Left cardiac atrium (tissue), 4 donors: Measurements from ENCODE around the gene SLC6A20. TPM values are rescaled to one million over a fixed set of nuclear protein-coding genes. Genes with fewer than 3 reads are reported as not detected.
A peak's percentile ranks its signal among the peaks of the same experiment; 100 is the strongest.

Experiments
- ATAC-seq, 2 donors: fragments of 200-7000 bp; cut with Tn5 transposase; one replicate each; pipeline ENCODE4 v1.9.1; 2020; ENCODE audit warnings: mild to moderate bottlenecking in 2 of 2, moderate library complexity in 2 of 2
- DNase-seq: peaks from one replicate; pipeline ENCODE4 v3.0.0-alpha.2; 2020
- intact Hi-C, 2 donors: fragments of 100-400 bp; cut with DNase I; formaldehyde crosslinking; loops; one replicate each; pipeline versions ENCODE4 v1.14.1 to v1.15.1; 2022 to 2023
- total RNA-seq, 2 donors: library from RNA; stranded (reverse); fragmentation: NEBNext Ultra II Directional; extraction: Animal tissue kit (Norgen Biotek cat#: 25700); gene quantifications; one replicate each; pipeline ENCODE4 v1.2.1, GENCODE V29; 2021
- donor health status: DM: no; HTN: yes; CAD: no.
- donor health status: DM: no; HTN: yes; CAD: no; lungs with severe emphysema.
- donor health status: DM: yes; HTN: yes; CAD: no.
- donor health status: Dilated cardiomyopathy.

SLC6A20 gene
- total RNA-seq, 2 donors from 2014 or later: 0.18 TPM; not detected in 1

DNA sequence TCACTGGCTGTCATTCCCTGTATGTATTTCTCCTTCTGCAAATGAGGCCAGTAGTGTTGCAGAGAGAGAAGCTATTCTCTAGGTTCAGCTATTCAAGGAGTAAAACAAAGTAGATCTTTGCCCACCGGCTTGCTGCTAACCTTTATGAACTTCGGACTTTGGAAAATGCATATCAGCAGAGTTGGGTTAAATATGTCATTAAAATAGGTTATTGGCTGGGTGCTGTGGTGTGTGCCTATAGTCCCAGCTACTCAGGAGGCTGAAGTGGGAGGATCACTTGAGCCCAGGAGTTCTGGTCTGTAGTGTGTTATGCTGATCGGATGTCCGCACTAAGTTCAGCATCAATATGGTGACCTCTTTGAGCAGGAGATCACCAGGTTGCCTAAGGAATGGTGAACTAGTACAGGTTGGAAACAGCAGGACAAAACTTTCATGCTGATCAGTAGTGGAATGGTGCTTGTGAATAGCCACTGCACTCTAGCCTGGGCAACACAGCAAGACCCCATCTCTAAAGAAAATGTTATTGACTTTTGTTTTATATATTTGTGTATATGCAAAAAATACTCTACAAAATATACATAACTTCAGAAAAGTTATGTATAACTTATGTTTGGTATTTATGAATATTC, 53.8 kb downstream of the SLC6A20 start:
- intact Hi-C loops: no loop called here
- ATAC-seq (no peak), DNase-seq (no peak)

DNA sequence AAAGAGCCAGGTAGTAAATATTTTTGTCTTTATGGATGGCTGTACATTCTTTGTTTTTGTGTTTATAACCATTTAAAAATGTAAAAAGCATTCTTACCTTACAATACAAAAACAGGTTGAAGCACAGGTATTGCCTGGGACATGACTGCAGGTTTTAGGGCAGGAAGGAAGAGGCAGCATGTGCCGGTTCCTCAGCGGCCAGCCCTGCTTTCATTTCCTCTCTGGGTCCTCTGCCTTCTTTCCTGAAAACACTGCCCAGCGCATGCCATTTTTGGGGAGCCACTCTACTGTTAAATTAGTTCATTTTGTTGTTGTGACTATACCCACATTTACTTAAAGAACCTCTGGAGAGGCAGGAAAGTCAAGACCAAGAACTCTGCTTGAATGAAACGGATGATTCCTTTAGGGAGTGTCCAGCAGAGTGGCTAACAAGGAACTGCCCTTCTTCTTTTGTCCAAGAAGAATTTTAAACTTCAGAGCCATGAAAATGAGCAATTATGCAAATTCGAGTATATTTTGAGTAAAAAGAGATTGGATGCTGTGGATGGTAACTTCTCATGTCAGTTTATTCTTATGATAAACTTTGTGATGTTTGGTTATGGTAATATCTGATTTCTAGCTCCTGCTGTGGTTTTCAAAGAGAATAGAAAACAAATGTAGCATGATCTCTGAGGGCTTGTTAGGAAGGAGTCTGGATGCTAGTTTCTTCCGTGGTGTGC, 54.4 kb downstream of the SLC6A20 start:
- ATAC-seq: no peak
- DNase-seq: no peak

DNA sequence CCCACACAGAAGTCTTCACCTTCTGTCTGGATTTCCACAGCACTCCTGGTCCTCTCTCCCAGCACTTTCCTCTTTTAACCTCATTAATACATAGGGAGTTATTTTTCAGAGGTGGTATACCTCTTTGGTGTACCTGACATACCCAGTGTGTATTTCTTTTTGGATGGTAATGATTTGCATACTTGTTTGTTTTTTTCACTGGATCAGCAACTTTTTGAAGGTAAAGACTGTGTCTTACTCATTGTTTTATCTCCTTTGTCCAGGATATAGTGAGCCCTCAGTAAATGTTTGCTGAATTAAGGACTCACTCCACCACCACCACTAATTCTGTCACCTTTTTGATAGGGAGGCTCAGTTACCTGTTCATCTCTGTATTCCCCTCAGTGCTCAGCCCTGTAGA, 55.1 kb downstream of the SLC6A20 start:
- intact Hi-C loops: no loop called here
- DNase-seq (no peak), ATAC-seq (no peak)

More for the DNA sequence above, 54.4 kb downstream of the SLC6A20 start:
- intact Hi-C loops: no loop called here

DNA sequence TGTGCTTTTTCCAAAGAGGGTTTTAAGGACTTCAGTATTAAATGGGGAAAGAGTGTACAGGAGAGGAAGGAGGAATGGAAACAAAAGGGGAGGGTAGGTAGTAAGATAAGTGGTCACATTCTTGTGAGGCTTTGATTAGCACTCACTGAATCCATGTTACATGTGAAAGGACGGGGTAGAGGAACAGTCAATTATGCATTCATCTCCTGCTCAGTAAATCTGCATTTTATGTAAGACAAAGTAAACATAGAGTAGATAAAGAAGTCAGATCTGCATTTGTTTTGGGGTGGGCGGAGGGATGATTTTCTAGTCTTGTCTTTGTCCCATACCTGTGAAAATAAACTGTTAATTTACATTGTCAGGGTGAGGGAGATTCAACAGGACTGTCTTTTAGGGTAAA, 56.3 kb downstream of the SLC6A20 start:
- ATAC-seq (no peak), DNase-seq (no peak)
- intact Hi-C loops: no loop called here

DNA sequence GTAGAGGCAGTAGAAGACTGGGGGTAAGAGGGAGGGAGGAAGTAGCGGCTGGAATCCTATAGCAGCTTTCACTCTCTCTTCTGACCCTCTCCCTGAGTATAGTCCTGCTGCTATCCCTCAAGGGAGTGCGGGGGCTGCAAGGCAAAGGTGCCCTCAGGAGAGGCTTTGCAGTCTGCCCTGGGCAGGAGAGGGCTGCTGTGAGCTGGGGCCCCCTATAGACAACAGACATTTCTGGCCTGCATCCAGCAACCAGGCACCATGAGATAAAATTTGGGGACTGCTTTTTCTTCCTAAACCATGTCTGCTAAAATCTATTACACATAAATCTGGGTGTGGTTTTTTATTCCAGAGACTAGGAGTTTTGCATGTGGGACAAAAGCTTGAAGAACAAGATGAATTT, 59.1 kb downstream of the SLC6A20 start:
- DNase-seq (no peak), ATAC-seq (no peak)
- intact Hi-C loops: no loop called here

DNA sequence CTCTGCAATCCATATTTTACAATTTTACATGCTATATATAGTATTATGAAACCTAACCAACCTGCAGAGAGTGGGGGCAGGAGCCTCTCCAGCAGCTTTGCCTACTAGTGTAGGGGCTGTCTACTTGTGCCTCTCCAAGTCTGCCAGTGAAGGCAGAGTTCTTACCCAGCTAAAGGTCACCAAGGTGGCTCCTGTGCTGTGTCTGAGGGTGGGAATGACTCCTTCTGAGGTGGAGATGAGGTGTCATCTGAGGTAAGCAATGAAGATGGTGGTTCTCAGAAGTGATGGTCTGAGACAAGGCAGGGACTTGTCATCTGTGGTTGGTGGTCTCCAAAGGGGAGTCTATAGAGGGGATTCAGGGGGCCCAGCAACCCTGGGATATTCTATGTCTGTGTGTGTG, 59.6 kb downstream of the SLC6A20 start:
- intact Hi-C loops: no loop called here
- ATAC-seq: no peak
- no peak for DNase-seq

DNA sequence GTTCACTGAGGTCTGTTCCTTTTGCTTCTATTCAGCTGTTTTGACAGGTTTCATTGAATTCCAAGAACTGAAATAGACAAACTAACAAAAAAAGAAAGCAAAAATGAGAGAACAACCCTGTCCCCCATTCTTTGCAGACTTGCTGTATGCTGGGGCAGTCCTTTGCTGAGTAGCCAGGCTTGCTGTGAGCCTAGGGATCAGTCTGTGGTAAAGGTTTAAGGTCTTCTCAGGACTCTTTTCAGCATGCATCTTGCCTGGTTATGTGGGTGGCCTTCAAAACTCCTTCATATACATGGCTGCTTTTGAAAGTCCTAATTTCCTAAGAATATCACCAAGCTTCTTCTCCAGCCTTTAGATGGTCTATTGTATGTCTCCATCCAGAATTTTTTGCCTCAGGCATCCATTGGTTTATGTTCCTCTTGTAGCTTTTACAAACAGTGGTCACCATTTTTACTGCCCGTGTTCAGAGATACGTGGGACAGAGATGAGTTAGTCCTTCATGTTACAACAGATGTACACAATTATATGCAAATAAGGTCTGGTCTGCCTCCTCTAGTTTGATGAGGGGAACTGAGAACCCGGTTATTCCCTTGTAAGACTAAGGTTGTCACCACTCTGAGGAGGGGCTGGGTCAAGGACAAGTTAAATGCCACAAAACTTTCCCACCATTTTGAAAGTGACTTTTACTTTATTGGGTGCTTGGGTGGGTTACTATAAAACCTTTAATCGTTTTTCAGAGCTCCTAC, 65.8 kb downstream of the SLC6A20 start:
- no peak for DNase-seq
- intact Hi-C loops: no loop called here
- no peak for ATAC-seq

DNA sequence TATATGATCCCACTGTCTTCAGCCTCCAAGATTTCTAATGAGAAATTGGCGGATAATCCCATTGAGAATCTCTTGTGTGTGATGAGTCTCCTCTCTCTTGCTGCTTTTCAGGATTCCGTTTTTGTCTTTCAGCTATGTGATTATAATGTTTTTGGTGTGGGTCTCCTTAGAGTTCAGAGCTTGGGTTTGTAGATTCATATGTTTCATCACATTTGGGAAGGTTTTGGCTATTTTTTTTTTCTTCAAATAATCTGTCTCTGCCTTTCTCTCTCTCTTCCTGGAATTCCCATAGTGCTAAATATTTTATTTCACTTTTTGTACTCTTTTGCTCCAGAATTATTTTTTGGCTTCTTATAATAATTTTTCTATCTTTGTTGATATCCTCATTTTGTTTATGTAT, 66.7 kb downstream of the SLC6A20 start:
- ATAC-seq: no peak
- intact Hi-C loops: no loop called here
- no peak for DNase-seq

GRCh38 chr3:45724911-45725310, 71.4 kb downstream of the SLC6A20 start:
- ATAC-seq: no peak
- intact Hi-C loops: no loop called here
- no peak for DNase-seq

- DNase-seq (no peak), ATAC-seq (no peak)
- intact Hi-C loops: no loop called here
Measured at GRCh38 chr3:45719655-45720487, 76.5 kb downstream of the SLC6A20 start.

GRCh38 chr3:45716790-45717336, 79.5 kb downstream of the SLC6A20 start:
- DNase-seq (no peak), ATAC-seq (peak; percentile 57 to 85)
- intact Hi-C loops: no loop called here

GRCh38 chr3:45715945-45716344, 80.4 kb downstream of the SLC6A20 start:
- DNase-seq (no peak), ATAC-seq (peak in 1 of 2 donors; percentile 13)
- intact Hi-C loops: no loop called here

- no peak for DNase-seq
- intact Hi-C loops: no loop called here
- peak in 1 of 2 donors; percentile 22 for ATAC-seq
Measured at GRCh38 chr3:45712434-45713110, 83.8 kb downstream of the SLC6A20 start.

DNA sequence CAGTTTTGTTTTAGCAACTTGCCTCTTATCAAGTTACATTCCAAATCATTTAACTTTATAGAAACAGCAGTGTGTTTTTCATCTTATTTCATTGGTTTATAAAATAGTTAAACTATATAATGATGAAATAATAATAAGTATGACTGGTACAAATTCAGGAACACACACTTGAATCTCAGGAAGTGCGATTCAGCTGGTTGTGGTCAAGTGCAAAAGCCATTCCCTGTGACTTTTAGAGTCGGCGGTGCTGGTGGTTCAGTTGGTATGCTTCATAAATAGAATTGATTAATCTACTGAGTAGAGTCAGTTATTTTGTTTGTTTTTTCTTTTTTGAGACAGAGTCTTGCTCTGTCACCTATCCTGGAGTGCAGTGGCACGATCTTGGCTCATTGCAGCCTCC, 84.4 kb downstream of the SLC6A20 start:
- intact Hi-C loops: no loop called here
- ATAC-seq (no peak), DNase-seq (no peak)

GRCh38 chr3:45705839-45706808, 90.2 kb downstream of the SLC6A20 start:
- ATAC-seq: no peak
- DNase-seq: no peak
- intact Hi-C loops: no loop called here
